ENCODE data around the gene MAP3K5.

DNA sequence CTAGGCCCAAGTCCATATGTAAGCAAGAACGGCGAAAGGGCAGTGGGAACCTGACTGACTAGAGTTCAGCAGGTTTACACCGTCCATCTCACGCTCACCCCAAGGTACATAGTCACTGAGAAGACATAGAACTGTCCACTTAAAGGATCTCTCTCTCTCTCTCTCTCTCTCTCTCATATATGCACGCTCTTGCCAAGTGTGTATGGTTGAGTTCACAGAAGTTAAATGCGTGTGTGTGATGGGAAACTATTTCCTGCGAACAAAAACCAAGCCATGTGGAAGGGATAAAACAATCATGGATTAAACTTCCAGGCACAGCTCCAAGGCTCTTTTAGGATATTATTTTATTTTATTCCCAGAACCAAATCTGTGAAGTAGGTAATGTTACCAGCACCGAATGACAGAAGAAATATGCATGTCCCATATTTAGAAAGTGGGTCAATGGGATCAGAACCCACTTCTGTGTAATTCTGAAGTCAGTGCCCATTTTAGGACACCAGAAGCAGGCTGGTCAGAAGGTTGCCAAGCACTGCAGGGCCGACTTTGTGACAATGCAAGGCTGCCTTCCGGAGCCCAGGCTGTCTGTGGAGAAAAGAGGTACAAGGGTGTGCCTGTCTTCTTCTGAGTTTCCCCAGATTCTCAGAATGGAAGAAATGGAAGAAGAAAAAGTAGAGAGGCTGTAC lies 192.8 kb downstream of the MAP3K5 start:
- TF ChIP-seq ARID2 (IDR thresholded peaks at IDR 0.05) (no peak), ZNF146 (CRISPR knock-in tag; IDR thresholded peaks at IDR 0.05; ENCODE audit: unreplicated experiment) (no peak), ARID4B (CRISPR knock-in tag; IDR thresholded peaks at IDR 0.05) (no peak), DNMT1 (IDR thresholded peaks at IDR 0.05) (no peak), NKRF (IDR thresholded peaks at IDR 0.05; ENCODE audit: borderline replicate concordance) (no peak), FOXK2 (conservative IDR thresholded peaks at IDR 0.05 in 1 of 2, IDR thresholded peaks at IDR 0.05 in 1 of 2; ENCODE audit: low read depth in 2 of 2) (no peak), SIN3A (IDR thresholded peaks at IDR 0.05; ENCODE audit: borderline replicate concordance in 2 of 2, control insufficient read depth in 1 of 2, low read depth in 2 of 2, low read length in 2 of 2) (no peak)
- TF ChIP-seq, protein P1, sequence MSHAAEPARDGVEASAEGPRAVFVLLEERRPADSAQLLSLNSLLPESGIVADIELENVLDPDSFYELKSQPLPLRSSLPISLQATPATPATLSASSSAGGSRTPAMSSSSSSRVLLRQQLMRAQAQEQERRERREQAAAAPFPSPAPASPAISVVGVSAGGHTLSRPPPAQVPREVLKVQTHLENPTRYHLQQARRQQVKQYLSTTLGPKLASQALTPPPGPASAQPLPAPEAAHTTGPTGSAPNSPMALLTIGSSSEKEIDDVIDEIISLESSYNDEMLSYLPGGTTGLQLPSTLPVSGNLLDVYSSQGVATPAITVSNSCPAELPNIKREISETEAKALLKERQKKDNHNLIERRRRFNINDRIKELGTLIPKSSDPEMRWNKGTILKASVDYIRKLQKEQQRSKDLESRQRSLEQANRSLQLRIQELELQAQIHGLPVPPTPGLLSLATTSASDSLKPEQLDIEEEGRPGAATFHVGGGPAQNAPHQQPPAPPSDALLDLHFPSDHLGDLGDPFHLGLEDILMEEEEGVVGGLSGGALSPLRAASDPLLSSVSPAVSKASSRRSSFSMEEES (CRISPR knock-in tag; IDR thresholded peaks at IDR 0.05) = no peak
- TF ChIP-seq, protein P2, sequence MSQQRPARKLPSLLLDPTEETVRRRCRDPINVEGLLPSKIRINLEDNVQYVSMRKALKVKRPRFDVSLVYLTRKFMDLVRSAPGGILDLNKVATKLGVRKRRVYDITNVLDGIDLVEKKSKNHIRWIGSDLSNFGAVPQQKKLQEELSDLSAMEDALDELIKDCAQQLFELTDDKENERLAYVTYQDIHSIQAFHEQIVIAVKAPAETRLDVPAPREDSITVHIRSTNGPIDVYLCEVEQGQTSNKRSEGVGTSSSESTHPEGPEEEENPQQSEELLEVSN (IDR thresholded peaks at IDR 0.05; ENCODE audit: borderline replicate concordance in 1 of 2, extremely low read depth in 1 of 2, insufficient read depth in 1 of 2, insufficient read length in 1 of 2, low read depth in 1 of 2, low read length in 1 of 2, poor library complexity in 1 of 2, severe bottlenecking in 1 of 2) = no peak
